HG03139 (cell line): ENCODE data around the gene COX14.
"Not testable (repeated sequence)": the region's sequence is repeated elsewhere in the genome, so short reads cannot be mapped to it uniquely, and the experiment has no call there.

ENCODE experiments used
- ATAC-seq: cut with Tn5 transposase; IDR thresholded peaks from one replicate; pipeline ENCODE4 v1.9.1; 2021; ENCODE audit not compliant: unreplicated experiment

Gene COX14

DNA sequence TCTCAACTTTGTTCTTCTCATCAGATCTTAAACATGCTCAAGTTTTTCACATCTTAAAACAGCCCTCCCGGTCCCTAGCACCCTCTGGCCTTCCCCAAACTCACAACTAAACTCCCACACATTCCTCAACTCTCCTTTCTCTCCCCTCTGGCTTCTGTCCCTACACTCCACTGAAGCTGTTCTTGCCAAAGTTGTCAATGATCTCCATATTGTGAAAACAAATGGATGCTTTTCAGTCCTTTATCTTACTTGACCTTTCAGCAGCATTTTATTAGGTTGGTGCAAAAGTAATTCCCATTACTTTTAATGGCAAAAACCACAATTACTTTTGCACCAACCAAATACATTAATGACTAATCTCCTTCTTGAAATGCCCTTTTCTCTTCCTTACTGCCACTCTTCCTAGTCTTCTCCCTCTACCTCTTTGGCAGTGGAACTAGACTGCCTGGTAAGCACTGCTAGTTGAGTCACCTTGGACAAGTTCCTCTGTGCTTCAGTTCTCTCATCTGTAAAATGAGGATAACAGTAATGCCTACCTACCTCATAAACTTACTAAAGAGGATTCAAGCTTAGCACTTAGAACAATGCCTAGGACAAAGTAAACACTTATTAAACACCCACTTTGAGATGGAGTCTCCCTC, 39.1 kb downstream of the COX14 start:
- no peak for ATAC-seq

DNA sequence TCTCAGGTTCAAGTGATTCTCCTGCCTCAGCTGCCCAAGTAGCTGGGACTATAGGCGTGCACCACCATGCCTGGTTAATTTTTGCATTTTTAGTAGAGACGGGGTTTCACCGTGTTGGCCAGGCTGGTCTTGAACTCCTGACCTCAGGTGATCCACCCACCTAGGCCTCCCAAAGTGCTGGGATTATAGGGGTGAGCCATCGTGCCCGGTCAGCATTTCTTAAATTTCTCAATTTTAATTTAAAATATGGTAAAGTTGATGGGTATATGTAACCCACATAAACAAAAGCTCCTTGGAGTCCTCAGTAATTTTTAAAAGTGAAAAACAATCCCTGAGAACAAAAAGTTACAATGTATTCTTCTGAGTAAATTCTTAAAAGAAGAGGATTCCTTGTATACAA, 42.9 kb downstream of the COX14 start:
- ATAC-seq = not testable (repeated sequence)

DNA sequence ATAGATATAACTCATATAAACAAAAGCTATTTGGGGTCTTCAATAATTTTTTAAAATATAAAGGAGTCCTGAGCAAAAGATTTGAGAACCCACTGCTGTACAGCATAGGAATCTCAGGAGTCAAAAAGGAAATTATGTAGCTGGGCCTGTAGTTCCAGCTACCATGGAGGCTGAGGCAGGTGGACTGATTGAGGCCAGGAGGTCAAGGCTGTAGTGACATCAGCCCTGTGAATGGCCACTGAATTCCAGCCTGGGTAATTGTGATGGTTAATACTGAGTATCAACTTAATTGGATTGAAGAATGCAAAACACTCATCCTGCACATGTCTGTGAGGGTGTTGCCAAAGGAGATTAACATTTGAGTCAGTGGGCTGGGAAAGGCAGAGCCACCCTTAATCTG, 44.6 kb downstream of the COX14 start:
- no peak for ATAC-seq

DNA sequence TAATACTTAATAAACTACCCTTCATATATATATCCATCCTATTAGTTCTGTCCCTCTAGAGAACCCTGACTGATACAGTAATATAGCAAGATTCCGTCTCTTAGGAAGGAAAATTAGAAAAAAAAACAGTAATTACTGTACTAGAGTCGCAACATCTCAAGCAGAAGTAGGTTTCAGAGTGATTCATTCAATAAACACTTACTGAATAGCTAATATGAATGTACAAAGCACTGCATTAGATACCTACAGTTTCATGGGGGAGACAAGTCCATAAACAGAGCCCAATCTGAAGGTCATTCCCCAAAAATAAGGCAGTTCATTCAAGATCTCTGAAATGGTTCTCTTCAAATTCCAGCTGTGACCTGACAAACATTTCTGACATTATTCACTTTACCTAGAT, 45.2 kb downstream of the COX14 start:
- ATAC-seq = no peak

DNA sequence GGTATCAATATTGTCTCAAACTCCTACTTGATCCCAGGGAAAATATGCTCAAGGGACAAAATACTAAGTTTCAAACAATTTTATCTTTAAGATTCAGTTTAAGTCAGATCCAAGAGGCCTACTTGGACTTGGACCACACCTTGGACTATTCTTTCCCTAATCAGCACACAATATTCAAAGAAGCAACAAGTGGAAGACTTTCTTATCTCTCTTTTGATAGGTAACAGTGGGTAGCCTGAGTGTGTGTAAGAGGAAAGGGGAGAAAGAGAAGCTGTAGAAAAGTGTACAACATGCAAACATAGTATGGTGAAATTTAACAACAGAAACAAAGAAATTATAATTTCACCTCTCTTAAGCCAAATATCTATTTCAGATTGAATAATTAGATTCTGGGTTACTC, 48.6 kb downstream of the COX14 start:
- ATAC-seq = no peak

DNA sequence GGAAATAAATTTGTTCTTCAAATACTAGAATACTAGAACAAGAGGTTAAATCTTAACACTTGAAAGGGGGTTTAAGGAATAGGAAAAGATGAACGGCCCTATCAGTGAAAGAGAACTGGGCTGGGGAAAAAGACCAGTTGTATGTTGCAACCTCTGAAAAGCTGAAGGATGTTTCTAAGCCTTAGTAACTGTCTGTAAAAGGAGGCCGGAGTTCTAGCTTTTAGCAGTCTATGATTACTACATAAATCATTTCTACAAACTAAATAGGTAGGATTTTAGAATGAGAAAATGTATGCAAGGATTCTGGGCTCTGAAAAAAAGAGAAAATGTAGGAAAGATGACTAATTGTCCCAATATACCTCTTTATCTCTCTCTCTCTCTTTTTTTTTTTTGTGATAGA, 50.2 kb downstream of the COX14 start:
- ATAC-seq = no peak

DNA sequence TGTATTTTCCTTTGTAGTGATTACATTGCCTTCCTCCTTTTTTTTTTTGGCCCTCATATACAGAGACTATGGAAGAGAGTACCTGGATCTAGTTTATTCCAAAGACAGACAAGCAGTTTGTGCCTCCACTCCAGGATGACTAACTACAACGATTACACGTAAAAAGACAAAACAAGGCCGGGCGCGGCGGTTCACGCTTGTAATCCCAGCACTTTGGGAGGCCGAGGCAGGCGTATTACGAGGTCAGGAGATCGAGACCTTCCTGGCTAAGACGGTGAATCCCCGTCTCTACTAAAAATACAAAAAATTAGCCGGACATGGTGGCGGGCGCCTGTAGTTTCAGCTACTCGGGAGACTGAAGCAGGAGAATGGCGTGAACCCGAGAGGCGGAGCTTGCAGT, 52.9 kb downstream of the COX14 start:
- ATAC-seq = no peak

DNA sequence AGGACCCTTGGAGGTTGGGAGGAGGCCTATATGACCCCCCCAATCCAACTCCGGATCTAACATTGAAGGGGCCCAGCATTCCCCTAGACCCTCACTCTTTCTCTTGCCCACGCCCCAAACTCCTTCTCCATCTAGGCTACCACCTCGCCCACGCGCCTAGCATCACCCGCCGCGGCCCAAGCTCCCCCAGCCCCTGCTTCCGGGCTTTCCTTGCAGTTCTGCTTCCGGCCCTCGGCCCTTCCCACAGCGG, 54.7 kb downstream of the COX14 start:
- ATAC-seq = peak; percentile 33

DNA sequence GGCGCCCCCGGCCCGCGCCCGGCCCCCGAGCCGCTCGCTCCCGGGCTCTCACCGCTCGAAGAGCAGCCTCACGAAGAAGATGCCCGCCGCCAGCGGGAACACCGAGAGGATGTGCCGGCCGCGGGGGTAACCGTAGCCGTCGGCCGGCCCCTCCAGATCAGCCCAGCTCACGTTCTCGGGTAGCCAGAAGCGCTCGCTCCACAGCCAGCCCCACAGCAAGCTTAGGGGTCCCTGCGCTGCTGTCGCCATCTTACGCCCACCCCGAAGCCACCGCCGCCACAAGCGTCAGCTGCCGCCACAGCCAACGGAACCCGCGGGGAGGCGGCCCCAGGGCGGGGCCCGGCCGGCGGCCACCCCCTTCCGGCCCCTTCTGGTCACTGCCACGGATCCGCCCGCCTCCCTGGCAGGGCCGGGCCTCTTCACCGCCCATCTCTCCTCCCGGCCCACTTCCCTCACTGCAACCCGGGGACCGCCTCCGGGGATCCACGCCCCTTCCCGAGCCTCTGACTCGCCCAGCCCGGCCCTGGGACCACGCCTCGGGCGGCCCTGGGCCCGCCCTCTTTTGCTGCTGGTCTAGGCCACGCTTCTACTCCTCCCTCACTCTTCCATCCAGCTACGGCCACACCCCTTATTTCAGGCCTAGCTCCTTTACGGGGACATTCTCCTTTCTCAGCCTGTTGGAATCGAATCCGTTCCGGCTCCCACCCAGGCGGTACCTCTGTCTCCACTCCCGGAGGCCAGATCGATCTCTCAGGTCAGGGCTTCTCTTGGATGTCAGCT, 55.2 kb downstream of the COX14 start, which contains the start of gene CERS5:
CERS5 (minus strand) TSS at position 321 of the 780 bp plus-strand sequence; CDS start at position 249, 72 bp downstream.
- peak; percentile 97 for ATAC-seq
